ENCODE measurements around the gene PEX6. TPM values are rescaled to one million over a fixed set of nuclear protein-coding genes. Genes with fewer than 3 reads are reported as not detected.

PEX6 gene
- total and polyA plus RNA-seq, 2 donors (not counting 3 experiments of a cell fraction or from before 2014, with no cell fraction given): 9.9 to 11.2 TPM

DNA sequence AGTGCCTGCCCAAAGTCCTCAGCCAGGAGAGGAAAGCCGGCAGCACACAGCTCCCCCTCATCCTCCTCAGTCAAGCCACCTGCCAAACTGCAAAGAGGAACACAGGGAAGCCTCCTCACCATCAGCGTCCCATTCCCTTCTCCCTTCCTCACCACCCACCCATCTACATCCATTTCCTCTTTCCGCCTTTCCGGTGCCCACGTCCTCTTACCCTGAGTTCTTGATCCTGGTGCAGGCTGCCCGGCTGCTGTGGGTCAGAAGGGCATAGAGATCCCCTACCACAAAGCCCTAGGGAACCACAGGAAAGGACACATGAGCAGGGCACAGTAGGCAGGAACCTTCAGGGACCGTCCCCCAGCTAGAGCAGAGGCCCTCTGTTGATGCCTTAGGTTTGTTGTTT lies 12.4 kb downstream of the PEX6 start:
- Histone ChIP-seq H3K9me3 (replicated peaks; ENCODE audit: control insufficient read depth, insufficient read depth, low read length) (no peaks in the 10 kb centered on the region), H3K4me2 (ENCODE audit: insufficient read depth, low read length) (no peak overlapping the region), H3K27me3 (ENCODE audit: control insufficient read depth in 2 of 2, insufficient read depth in 2 of 2, low read length in 2 of 2) (no peaks in the 10 kb centered on the region), H3K79me2 (ENCODE audit: control insufficient read depth, insufficient read depth, low read length) (no peaks in the 10 kb centered on the region), H3K27ac (ENCODE audit: insufficient read depth, low read depth, low read length) (no peak overlapping the region), H2AFZ (ENCODE audit: low read depth, low read length) (no peak overlapping the region), H3K9me1 (replicated peaks; ENCODE audit: control insufficient read depth, extremely low read depth, insufficient read depth, low read length) (no peaks in the 10 kb centered on the region), H3K36me3 (ENCODE audit: control insufficient read depth in 2 of 2, extremely low read depth in 1 of 2, insufficient read depth in 2 of 2, low read length in 2 of 2) (peaks cover 0 to 21% of the 10 kb centered on the region in 2 experiments), H4K20me1 (replicated peaks; ENCODE audit: control insufficient read depth, extremely low read depth, insufficient read depth, low read length) (no peaks in the 10 kb centered on the region), H3K4me1 (ENCODE audit: control insufficient read depth, extremely low read depth, insufficient read depth, low read length) (peaks cover 5% of the 10 kb centered on the region), H3K9ac (replicated peaks; ENCODE audit: extremely low read depth, insufficient read depth, low read length) (no peak overlapping the region), H3K4me3 (replicated peaks in 1 of 3; ENCODE audit: insufficient read depth in 1 of 3, low read depth in 1 of 3, low read length in 3 of 3) (no peak overlapping the region)
- FAIRE-seq: no peak
- POLR2A ChIA-PET: interaction anchor here (2.1 kb wide), 1 partner anchor 37 kb away, joined by 4 read pairs; the partner anchor contains the start of gene CNPY3
- CTCF ChIA-PET: interaction anchor here (1.3 to 3.0 kb wide), 3 partner anchors 9 to 180 kb away, joined by 3 to 12 read pairs (median 3); partner anchors contain the start of gene PEX6
- no peak for DNase-seq (ENCODE audit: low read depth, low spot score)
- TF ChIP-seq, protein P1, sequence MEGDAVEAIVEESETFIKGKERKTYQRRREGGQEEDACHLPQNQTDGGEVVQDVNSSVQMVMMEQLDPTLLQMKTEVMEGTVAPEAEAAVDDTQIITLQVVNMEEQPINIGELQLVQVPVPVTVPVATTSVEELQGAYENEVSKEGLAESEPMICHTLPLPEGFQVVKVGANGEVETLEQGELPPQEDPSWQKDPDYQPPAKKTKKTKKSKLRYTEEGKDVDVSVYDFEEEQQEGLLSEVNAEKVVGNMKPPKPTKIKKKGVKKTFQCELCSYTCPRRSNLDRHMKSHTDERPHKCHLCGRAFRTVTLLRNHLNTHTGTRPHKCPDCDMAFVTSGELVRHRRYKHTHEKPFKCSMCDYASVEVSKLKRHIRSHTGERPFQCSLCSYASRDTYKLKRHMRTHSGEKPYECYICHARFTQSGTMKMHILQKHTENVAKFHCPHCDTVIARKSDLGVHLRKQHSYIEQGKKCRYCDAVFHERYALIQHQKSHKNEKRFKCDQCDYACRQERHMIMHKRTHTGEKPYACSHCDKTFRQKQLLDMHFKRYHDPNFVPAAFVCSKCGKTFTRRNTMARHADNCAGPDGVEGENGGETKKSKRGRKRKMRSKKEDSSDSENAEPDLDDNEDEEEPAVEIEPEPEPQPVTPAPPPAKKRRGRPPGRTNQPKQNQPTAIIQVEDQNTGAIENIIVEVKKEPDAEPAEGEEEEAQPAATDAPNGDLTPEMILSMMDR (IDR thresholded peaks at IDR 0.05; ENCODE audit: extremely low read depth in 1 of 2, insufficient read depth in 1 of 2, low read depth in 1 of 2, low read length in 2 of 2): no peak
- TF ChIP-seq, protein P2, sequence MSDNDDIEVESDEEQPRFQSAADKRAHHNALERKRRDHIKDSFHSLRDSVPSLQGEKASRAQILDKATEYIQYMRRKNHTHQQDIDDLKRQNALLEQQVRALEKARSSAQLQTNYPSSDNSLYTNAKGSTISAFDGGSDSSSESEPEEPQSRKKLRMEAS (IDR thresholded peaks at IDR 0.05; ENCODE audit: insufficient read depth, insufficient read length): no peak
- TF ChIP-seq FOS (IDR thresholded peaks at IDR 0.05; ENCODE audit: borderline replicate concordance, insufficient read depth, low read length) (no peak), EZH2 (IDR thresholded peaks at IDR 0.05; ENCODE audit: borderline replicate concordance, low read depth, low read length, severe bottlenecking) (no peak), GATA2 (IDR thresholded peaks at IDR 0.05; ENCODE audit: insufficient read depth, insufficient read length, low read depth, low read length) (no peak), MYC (IDR thresholded peaks at IDR 0.05; ENCODE audit: low read depth, low read length) (no peak), POLR2AphosphoS5 (IDR thresholded peaks at IDR 0.05; ENCODE audit: insufficient read depth, low read depth, low read length) (no peak), JUN (IDR thresholded peaks at IDR 0.05; ENCODE audit: borderline replicate concordance, insufficient read depth, insufficient read length, low read depth) (no peak), POLR2A (IDR thresholded peaks at IDR 0.05; ENCODE audit: low read depth, low read length) (no peak)
- intact Hi-C loops (cut with micrococcal nuclease) (no loop called here), dilution Hi-C loops (cut with MboI; ENCODE audit: extremely low pct_ligation_motif_present, low sequenced_read_pairs) (no loop called here)
- no TSS peak for BruUV-seq (replicated peaks)

Data from endothelial cell of umbilical vein (primary cell).